HL-60 (cell line): Measurements from ENCODE around the gene ZNF292.

Experiments used
- DNase-seq, 2 experiments: peaks; one replicate each; pipeline ENCODE4 v3.0.0-alpha.2; 2010 to 2020; ENCODE audit warnings: low read depth in 1 of 2, low spot score in 1 of 2
- H3K27ac ChIP-seq: fragments of 250-450 bp; sonication (Bioruptor Pico); replicated peaks from 2 replicates; pipeline ENCODE4 v1.5.1; 2020; ENCODE audit warnings: mild to moderate bottlenecking, moderate library complexity
- H3K27me3 ChIP-seq: fragments of 250-450 bp; sonication (Bioruptor Pico); 2 replicates; pipeline ENCODE4 v1.5.1; 2021; ENCODE audit warnings: mild to moderate bottlenecking, moderate library complexity; ENCODE audit not compliant: insufficient read depth, poor library complexity, severe bottlenecking
- H3K4me3 ChIP-seq: replicated peaks from 2 replicates; pipeline ENCODE4 v1.5.1; 2011; ENCODE audit warnings: mild to moderate bottlenecking, control low read depth, low read length; ENCODE audit not compliant: insufficient read depth
- GABPA ChIP-seq: IDR thresholded peaks from 2 replicates; pipeline ENCODE4 v1.6.1; 2012; ENCODE audit warnings: low read depth
- POLR2AphosphoS5 ChIP-seq: IDR thresholded peaks from 2 replicates; pipeline ENCODE4 v1.6.1; 2012; ENCODE audit warnings: low read depth
- SPI1 ChIP-seq: IDR thresholded peaks from 2 replicates; pipeline ENCODE4 v1.6.1; 2012; ENCODE audit warnings: low read depth, mild to moderate bottlenecking, borderline replicate concordance
- TF ChIP-seq, protein P1 (sequence below): IDR thresholded peaks from one replicate; pipeline ENCODE4 v1.5.1; 2011; ENCODE audit warnings: low read length, control low read depth, inconsistent platforms; ENCODE audit not compliant: insufficient read depth
- TF ChIP-seq, protein P2 (sequence below): IDR thresholded peaks from 2 replicates; pipeline ENCODE4 v1.6.1; 2012; ENCODE audit warnings: low read depth; ENCODE audit not compliant: insufficient replicate concordance

The ZNF292 gene

DNA sequence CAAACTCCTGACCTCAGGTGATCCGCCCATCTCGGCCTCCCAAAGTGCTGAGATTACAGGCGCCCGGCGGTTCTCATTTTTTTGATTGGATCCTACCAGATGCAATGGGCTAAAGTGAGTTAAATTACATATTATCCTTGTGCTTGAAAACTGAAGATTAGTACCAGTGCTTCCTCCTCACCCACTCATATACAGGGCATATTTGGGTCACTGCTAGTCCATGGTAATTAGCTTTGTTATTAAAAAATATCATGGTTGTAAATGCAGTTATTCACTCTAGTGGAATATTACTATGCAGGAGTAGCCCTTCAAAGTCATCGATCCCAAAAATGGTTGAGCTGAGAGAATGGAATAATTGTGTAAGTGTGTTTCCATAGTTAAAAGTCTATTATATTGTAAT is 26.5 kb downstream of the ZNF292 start:
- Histone ChIP-seq H3K4me3 (no peak overlapping the region), H3K27ac (no peak overlapping the region), H3K27me3 (no peaks in the 10 kb centered on the region)
- TF ChIP-seq SPI1 (no peak), POLR2AphosphoS5 (no peak), GABPA (no peak)
- TF ChIP-seq, protein P1, sequence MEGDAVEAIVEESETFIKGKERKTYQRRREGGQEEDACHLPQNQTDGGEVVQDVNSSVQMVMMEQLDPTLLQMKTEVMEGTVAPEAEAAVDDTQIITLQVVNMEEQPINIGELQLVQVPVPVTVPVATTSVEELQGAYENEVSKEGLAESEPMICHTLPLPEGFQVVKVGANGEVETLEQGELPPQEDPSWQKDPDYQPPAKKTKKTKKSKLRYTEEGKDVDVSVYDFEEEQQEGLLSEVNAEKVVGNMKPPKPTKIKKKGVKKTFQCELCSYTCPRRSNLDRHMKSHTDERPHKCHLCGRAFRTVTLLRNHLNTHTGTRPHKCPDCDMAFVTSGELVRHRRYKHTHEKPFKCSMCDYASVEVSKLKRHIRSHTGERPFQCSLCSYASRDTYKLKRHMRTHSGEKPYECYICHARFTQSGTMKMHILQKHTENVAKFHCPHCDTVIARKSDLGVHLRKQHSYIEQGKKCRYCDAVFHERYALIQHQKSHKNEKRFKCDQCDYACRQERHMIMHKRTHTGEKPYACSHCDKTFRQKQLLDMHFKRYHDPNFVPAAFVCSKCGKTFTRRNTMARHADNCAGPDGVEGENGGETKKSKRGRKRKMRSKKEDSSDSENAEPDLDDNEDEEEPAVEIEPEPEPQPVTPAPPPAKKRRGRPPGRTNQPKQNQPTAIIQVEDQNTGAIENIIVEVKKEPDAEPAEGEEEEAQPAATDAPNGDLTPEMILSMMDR, result no peak
- TF ChIP-seq, protein P2, sequence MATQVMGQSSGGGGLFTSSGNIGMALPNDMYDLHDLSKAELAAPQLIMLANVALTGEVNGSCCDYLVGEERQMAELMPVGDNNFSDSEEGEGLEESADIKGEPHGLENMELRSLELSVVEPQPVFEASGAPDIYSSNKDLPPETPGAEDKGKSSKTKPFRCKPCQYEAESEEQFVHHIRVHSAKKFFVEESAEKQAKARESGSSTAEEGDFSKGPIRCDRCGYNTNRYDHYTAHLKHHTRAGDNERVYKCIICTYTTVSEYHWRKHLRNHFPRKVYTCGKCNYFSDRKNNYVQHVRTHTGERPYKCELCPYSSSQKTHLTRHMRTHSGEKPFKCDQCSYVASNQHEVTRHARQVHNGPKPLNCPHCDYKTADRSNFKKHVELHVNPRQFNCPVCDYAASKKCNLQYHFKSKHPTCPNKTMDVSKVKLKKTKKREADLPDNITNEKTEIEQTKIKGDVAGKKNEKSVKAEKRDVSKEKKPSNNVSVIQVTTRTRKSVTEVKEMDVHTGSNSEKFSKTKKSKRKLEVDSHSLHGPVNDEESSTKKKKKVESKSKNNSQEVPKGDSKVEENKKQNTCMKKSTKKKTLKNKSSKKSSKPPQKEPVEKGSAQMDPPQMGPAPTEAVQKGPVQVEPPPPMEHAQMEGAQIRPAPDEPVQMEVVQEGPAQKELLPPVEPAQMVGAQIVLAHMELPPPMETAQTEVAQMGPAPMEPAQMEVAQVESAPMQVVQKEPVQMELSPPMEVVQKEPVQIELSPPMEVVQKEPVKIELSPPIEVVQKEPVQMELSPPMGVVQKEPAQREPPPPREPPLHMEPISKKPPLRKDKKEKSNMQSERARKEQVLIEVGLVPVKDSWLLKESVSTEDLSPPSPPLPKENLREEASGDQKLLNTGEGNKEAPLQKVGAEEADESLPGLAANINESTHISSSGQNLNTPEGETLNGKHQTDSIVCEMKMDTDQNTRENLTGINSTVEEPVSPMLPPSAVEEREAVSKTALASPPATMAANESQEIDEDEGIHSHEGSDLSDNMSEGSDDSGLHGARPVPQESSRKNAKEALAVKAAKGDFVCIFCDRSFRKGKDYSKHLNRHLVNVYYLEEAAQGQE, result no peak
- no peak for DNase-seq

DNA sequence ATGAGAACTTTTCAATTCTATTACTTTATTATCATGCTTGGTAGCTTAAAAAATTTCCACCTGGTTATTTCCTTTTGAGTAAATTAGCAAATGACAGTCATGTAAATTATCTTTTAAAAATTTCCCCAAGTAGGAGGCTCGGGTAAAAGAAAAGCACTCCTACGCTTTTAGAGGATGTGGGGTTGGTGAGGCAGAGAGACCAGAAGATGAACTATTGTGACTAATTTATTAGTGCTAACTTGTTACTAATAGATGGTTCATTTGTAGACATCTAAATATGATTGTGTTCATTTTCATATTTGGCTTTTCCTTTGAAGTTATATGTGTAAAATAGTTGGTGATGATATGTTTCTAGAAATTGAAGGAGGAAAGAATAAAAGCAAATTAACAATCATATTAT is 27.0 kb downstream of the ZNF292 start:
- no peak for TF ChIP-seq SPI1
- TF ChIP-seq, protein P2, result no peak
- no peak for TF ChIP-seq GABPA
- TF ChIP-seq POLR2AphosphoS5, result no peak
- TF ChIP-seq, protein P1, result no peak
- no peak overlapping the region for H3K27ac ChIP-seq
- DNase-seq, result no peak

DNA sequence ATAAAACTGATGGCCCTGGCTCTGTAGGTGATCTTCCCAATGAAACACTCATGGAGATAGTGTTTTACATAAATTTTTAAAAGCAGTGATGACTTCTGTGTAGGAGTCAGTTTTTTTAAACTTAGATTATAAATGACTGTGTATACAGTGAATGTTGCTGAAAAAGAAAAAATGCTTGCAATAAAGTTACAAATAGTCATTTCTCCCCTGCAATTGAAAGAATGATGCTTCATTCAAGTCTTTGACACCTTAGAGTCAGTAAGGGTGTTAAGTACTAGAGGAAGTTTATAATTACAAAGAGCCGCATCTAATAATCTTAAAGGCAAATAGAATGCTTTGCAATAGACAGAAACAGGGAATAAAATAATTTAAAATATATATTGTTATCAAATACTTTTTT is 27.6 kb downstream of the ZNF292 start:
- DNase-seq, result no peak
- no peak overlapping the region for H3K27ac ChIP-seq
- no peaks in the 10 kb centered on the region for H3K27me3 ChIP-seq
- H3K4me3 ChIP-seq, result no peak overlapping the region
- no peak for TF ChIP-seq SPI1
- TF ChIP-seq POLR2AphosphoS5, result no peak
- TF ChIP-seq, protein P1, result no peak
- TF ChIP-seq, protein P2, result no peak
- no peak for TF ChIP-seq GABPA

More for the DNA sequence above, 27.0 kb downstream of the ZNF292 start:
- H3K27me3 ChIP-seq, result no peaks in the 10 kb centered on the region
- no peak overlapping the region for H3K4me3 ChIP-seq
